ENCODE measurements around the gene ATP9B. TPM values are rescaled to one million over a fixed set of nuclear protein-coding genes. Genes with fewer than 3 reads are reported as not detected.

Gene ATP9B
- total and polyA plus RNA-seq, 10 of the 15 experiments (the other 5 are each of a cell fraction or from before 2014, with no cell fraction given), result 0.74 to 20.7 (median 12.9) TPM

GRCh38 chr18:79203017-79203605 is 133.9 kb downstream of the ATP9B start (continued):
- TF ChIP-seq ATF3 (IDR thresholded peaks at IDR 0.05; ENCODE audit: borderline replicate concordance, extremely low read depth, low read depth, low read length) (no peak), MEF2A (IDR thresholded peaks at IDR 0.05; ENCODE audit: insufficient read depth, low read depth, low read length) (no peak), ZBTB33 (IDR thresholded peaks at IDR 0.05) (no peak), PAX8 (IDR thresholded peaks at IDR 0.05) (no peak)

GRCh38 chr18:79204889-79205807 is 136.0 kb downstream of the ATP9B start:
- WGBS (ENCODE audit: insufficient coverage, insufficient replicate concordance, low lambda C conversion rate, missing lambda C conversion rate), result 87% methylated on average over 13 of the region's 13 CpGs
- Histone ChIP-seq H3K4me3 (no peak overlapping the region), H3K27ac (ENCODE audit: control insufficient read depth, insufficient read depth) (no peak overlapping the region), H3K27me3 (replicated peaks in 1 of 2; ENCODE audit: control insufficient read depth in 2 of 2, insufficient read depth in 2 of 2, low read length in 1 of 2) (no peaks in the 10 kb centered on the region), H3K4me2 (ENCODE audit: control insufficient read depth, insufficient read depth) (no peak overlapping the region), H4K20me1 (ENCODE audit: control insufficient read depth, insufficient read depth) (no peaks in the 10 kb centered on the region), H3K4me1 (ENCODE audit: control insufficient read depth, insufficient read depth, low read length) (no peaks in the 10 kb centered on the region), H2AFZ (ENCODE audit: control insufficient read depth, low read depth, low read length) (no peak overlapping the region), H3K9me3 (replicated peaks; ENCODE audit: control insufficient read depth, insufficient read depth, low read length) (no peaks in the 10 kb centered on the region), H3K9ac (ENCODE audit: control insufficient read depth, insufficient read depth, low read length) (no peak overlapping the region), H3K36me3 (ENCODE audit: control insufficient read depth in 2 of 2, insufficient read depth in 2 of 2, low read length in 1 of 2) (peaks cover 0 to 6% of the 10 kb centered on the region in 2 experiments; a peak in 2 of 4 replicates), H3K79me2 (ENCODE audit: control insufficient read depth, insufficient read depth, low read length) (no peaks in the 10 kb centered on the region)
- ChIA-PET POLR2A (no interaction called here), CTCF (no interaction called here), RAD21 (ENCODE audit: unreplicated experiment) (no interaction called here), SMC1A (ENCODE audit: uncharacterized antibody, unreplicated experiment) (no interaction called here)
- FAIRE-seq (no peak), DNase-seq (ENCODE audit: low read depth, low spot score) (no peak), ATAC-seq (no peak)
- in situ Hi-C loops (cut with MboI), result no loop called here
- no TSS peak for BruUV-seq (replicated peaks)
- intact Hi-C loops (cut with micrococcal nuclease; ENCODE audit: unreplicated experiment), result no loop called here
- TF ChIP-seq MYB (IDR thresholded peaks at IDR 0.05; ENCODE audit: borderline replicate concordance, low read depth, low read length) (no peak), MYC (IDR thresholded peaks at IDR 0.05; ENCODE audit: insufficient read depth, insufficient read length, insufficient replicate concordance, low read length, severe bottlenecking) (no peak), SIN3A (IDR thresholded peaks at IDR 0.05; ENCODE audit: low read depth, low read length) (no peak), HCFC1 (IDR thresholded peaks at IDR 0.05; ENCODE audit: low read length) (no peak), POLR2AphosphoS2 (IDR thresholded peaks at IDR 0.05; ENCODE audit: low read depth, low read length) (no peak), ZNF274 (IDR thresholded peaks at IDR 0.05; ENCODE audit: insufficient read depth, insufficient read length) (no peak), SMC3 (IDR thresholded peaks at IDR 0.05; ENCODE audit: borderline replicate concordance, low read length) (no peak), ZZZ3 (IDR thresholded peaks at IDR 0.05; ENCODE audit: control insufficient read depth, insufficient read length, low read depth) (no peak)
